Activated B cell treated with CpG ODN at 0.5 μM for 24 hours (primary cell): ENCODE results near the gene HOXD12. TPM values are rescaled to one million over a fixed set of nuclear protein-coding genes. Genes with fewer than 3 reads are reported as not detected.

Experiments
- ATAC-seq: fragments of 200-7000 bp; cut with Tn5 transposase; one replicate; pipeline ENCODE4 v1.10.0; 2021; ENCODE audit warnings: low read depth, mild to moderate bottlenecking, moderate library complexity
- CTCF ChIA-PET: fragments of 350-600 bp; sonication (Branson Sonifier 250); formaldehyde crosslinking; loops from one replicate; lab custom pipeline; 2021; ENCODE audit warnings: antibody characterized with exemption; lab: Charles Lee
- POLR2A ChIA-PET: fragments of 350-600 bp; sonication (Branson Sonifier 250); formaldehyde crosslinking; loops from one replicate; lab custom pipeline; 2021; ENCODE audit warnings: antibody characterized with exemption; lab: Charles Lee
- DNase-seq: peaks from one replicate; pipeline ENCODE4 v3.0.0; 2022
- H3K27ac Mint-ChIP-seq: one replicate; pipeline ENCODE4 v1.8.0; 2020; ENCODE audit warnings: mixed read lengths
- H3K27me3 Mint-ChIP-seq: one replicate; pipeline ENCODE4 v1.8.0; 2021; ENCODE audit warnings: mixed read lengths
- H3K36me3 Mint-ChIP-seq: one replicate; pipeline ENCODE4 v1.8.0; 2021; ENCODE audit warnings: low read depth, mixed read lengths
- H3K4me1 Mint-ChIP-seq: one replicate; pipeline ENCODE4 v1.8.0; 2021; ENCODE audit warnings: mixed read lengths
- H3K4me3 Mint-ChIP-seq: one replicate; pipeline ENCODE4 v1.8.0; 2020; ENCODE audit warnings: mild to moderate bottlenecking, mixed read lengths
- H3K9me3 Mint-ChIP-seq: one replicate; pipeline ENCODE4 v1.8.0; 2020; ENCODE audit warnings: mixed read lengths
- intact Hi-C: fragments of 100-400 bp; cut with micrococcal nuclease; formaldehyde crosslinking; loops from one replicate; pipeline ENCODE4 v1.15.1; 2024
- total RNA-seq: library from RNA; stranded (reverse); gene quantifications from 2 replicates; pipeline ENCODE4 v1.2.3, GENCODE V29; 2022
- TF ChIP-seq, protein P1 (sequence below): fragments of 200-600 bp; IDR thresholded peaks from one replicate; pipeline ENCODE4 v1.8.0; 2022; ENCODE audit warnings: antibody characterized with exemption, mild to moderate bottlenecking

Gene HOXD12
- total RNA-seq, 1 donor from 2014 or later, result not detected

DNA sequence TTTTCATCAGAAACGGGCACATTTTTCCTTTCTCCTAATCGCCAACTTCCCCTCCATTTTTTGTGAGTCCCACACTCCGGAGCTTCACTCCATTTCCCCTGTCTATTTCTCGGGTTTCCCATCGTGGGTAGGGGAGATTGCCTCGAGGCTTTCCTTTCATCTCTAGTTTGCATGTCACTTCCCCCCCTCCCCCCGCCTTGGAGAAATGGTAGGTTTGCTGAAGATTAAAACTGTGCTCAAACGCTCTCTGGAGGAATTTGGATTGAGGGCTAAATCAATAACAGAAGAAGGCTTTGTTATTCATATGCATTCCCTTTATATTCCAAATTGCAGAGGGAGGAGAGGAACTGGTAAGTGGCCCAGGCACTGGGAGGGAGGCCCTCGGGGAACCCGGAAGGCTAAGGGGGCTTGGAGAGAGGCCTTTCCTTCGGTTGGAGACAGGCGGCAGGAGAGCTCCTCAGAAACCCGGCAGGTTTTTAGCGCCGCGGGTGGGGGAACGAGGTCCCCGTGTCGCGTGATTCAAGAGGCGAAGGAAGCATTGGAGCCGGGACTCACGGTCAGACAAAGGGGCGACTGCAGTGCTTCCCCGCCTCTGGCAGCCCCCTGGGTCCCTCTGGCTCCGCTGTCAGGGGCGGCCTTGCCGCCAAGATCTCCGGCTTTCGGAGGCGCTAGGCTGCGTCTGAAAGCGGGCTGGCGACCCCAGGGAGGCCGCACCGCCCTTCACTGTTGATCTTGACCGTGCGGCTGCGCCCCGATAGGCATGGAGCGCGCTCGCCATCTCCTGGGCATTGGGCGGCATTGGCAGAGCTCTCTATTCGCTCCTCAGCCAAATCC is 2.4 kb upstream of the HOXD12 start:
- ChIA-PET CTCF (interaction anchor here (1.1 to 3.6 kb wide), 6 partner anchors 8 to 1398 kb away, joined by 3 to 53 read pairs (median 10); no protein-coding TSS in a partner anchor), POLR2A (no interaction called here)
- Mint-ChIP-seq H3K27ac (no peak overlapping the region), H3K36me3 (no peaks in the 10 kb centered on the region), H3K27me3 (peaks cover 77% of the 10 kb centered on the region), H3K4me1 (peaks cover 19% of the 10 kb centered on the region), H3K9me3 (no peaks in the 10 kb centered on the region), H3K4me3 (peak overlapping the region; percentile 76)
- TF ChIP-seq, protein P1, sequence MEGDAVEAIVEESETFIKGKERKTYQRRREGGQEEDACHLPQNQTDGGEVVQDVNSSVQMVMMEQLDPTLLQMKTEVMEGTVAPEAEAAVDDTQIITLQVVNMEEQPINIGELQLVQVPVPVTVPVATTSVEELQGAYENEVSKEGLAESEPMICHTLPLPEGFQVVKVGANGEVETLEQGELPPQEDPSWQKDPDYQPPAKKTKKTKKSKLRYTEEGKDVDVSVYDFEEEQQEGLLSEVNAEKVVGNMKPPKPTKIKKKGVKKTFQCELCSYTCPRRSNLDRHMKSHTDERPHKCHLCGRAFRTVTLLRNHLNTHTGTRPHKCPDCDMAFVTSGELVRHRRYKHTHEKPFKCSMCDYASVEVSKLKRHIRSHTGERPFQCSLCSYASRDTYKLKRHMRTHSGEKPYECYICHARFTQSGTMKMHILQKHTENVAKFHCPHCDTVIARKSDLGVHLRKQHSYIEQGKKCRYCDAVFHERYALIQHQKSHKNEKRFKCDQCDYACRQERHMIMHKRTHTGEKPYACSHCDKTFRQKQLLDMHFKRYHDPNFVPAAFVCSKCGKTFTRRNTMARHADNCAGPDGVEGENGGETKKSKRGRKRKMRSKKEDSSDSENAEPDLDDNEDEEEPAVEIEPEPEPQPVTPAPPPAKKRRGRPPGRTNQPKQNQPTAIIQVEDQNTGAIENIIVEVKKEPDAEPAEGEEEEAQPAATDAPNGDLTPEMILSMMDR, result no peak
- intact Hi-C loops, result loop anchor here (1.0 to 10.0 kb wide), 4 partner anchors 35 to 1062 kb away; no protein-coding TSS in a partner anchor
- ATAC-seq (peak; percentile 68), DNase-seq (peak; percentile 42)

DNA sequence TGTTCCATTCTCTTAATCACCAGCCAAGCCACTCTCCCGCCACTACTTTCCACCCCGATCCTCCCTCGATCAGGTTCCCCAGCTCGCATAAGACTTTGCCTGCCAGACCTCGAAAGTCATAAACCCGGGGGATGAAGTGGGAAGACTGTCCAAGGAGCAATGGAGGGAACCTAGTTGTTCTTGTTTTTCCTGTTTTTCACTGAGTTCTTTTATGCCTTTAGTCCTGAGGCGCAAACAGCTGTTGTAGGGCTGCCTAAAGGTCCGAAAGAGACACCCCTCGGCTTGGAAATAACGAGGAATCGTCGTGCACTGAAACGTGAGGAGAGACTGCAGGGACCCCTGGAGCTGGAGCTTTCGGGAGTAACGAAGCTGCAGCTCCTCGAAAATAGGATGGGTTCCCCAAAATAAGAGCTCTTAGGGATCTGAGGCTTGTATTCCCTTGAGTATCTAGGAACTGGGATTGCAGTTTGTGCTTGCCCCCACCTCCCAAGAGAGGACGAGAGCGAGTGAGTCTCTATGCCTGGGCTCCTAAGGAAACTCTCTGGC is 1.7 kb upstream of the HOXD12 start:
- no peaks in the 10 kb centered on the region for H3K36me3 Mint-ChIP-seq

DNA sequence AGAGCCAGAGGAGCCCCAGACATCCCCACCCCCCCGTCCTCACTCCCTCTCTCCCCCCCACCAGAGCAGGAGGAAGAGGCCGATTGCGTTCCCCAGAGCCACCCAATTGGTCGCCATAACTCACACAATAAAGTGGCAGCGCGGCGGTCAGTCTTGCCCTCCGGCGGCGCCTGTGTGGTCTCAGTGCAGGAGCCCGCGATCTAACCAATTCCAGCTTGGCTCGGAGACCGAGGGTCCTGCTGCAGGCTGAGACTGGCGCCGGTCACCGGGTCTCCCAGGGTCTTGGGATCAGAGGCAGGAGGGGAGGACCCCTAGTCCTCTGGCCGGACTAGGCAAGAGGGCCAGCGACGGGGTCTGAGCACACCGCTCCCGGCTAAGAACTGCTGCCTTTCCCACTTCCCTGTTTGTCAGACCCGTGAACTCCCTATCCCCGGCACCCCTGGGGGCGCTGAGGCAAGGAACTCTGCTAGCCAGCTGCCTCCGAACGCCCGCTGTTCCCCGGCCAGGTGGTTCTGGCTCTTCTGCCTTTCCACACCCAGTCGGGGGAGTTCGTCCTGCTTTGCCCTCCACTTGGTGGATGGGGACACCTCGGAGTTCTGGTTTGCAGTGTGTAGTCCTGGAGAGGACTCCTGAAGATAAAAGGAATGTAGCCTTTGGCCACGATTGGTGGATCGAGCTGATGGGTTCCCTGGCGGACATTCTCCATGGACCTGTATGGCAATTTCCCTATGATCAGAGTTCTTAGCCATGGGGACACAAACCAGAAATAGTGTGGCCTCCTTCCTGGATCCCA is 1.0 kb upstream of the HOXD12 start:
- no peak for DNase-seq
- Mint-ChIP-seq H3K4me1 (peaks cover 17% of the 10 kb centered on the region), H3K9me3 (no peaks in the 10 kb centered on the region), H3K27ac (no peak overlapping the region), H3K4me3 (no peak overlapping the region), H3K27me3 (peaks cover 82% of the 10 kb centered on the region), H3K36me3 (no peaks in the 10 kb centered on the region)
- ATAC-seq, result no peak
- CTCF ChIA-PET, result interaction anchor here (1.1 to 3.6 kb wide), 4 partner anchors 29 to 1399 kb away, joined by 4 to 53 read pairs (median 16); no protein-coding TSS in a partner anchor
- TF ChIP-seq, protein P1, result no peak
- intact Hi-C loops, result loop anchor here (5.0 to 10.0 kb wide), 2 partner anchors 34 to 1064 kb away; no protein-coding TSS in a partner anchor
- POLR2A ChIA-PET, result interaction anchor here (0.5 kb wide), 1 partner anchor 14 kb away, joined by 7 read pairs; no protein-coding TSS in a partner anchor

More for the DNA sequence above, 1.7 kb upstream of the HOXD12 start:
- Mint-ChIP-seq H3K4me3 (peak overlapping the region; percentile 76), H3K27me3 (peaks cover 83% of the 10 kb centered on the region), H3K9me3 (no peaks in the 10 kb centered on the region), H3K4me1 (peaks cover 19% of the 10 kb centered on the region), H3K27ac (no peak overlapping the region)
- DNase-seq, result no peak
- POLR2A ChIA-PET, result no interaction called here
- no peak for ATAC-seq
- CTCF ChIA-PET, result interaction anchor here (1.1 to 3.6 kb wide), 4 partner anchors 30 to 1398 kb away, joined by 4 to 53 read pairs (median 16); no protein-coding TSS in a partner anchor
- intact Hi-C loops, result loop anchor here (1.0 to 10.0 kb wide), 4 partner anchors 34 to 1063 kb away; no protein-coding TSS in a partner anchor
- TF ChIP-seq, protein P1, result no peak

DNA sequence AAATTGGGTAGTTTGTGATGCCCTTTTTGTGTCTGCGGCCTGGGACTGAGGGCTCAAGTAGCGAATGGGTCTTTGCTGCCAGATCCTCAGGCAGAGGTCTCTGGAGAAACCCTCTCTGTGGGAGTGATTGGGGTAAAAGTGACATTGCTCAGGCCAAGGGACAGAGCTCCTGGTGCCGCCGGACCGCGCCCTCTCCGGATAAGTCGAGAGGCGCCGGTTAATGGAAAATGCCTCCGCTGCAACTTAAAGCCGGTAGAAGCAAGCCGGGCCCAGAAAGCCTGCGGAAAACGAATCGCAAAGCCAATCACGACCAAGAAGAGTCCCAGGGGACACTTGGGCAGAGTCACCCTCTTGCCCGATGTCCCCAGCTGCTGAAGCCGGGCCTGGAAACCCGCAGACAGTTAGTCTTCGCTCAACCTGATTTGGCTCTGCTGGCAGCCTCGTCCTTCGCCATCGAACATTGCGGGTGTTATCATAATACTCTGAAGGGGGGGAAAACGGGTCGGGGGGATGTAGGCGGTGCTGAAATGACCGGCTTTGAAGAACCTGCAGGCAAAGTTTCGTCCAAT is 352 bp upstream of the HOXD12 start:
- CTCF ChIA-PET, result interaction anchor here (3.6 kb wide), 1 partner anchor 411 kb away, joined by 53 read pairs; no protein-coding TSS in a partner anchor
- POLR2A ChIA-PET, result no interaction called here
- H3K27ac Mint-ChIP-seq, result no peak overlapping the region
- H3K4me1 Mint-ChIP-seq, result peaks cover 15% of the 10 kb centered on the region
- DNase-seq (no peak), ATAC-seq (no peak)
- TF ChIP-seq, protein P1, result no peak
- no peak overlapping the region for H3K4me3 Mint-ChIP-seq
- H3K36me3 Mint-ChIP-seq, result no peaks in the 10 kb centered on the region
- H3K9me3 Mint-ChIP-seq, result no peaks in the 10 kb centered on the region
- peaks cover 81% of the 10 kb centered on the region for H3K27me3 Mint-ChIP-seq
- intact Hi-C loops, result loop anchor here (5.0 to 10.0 kb wide), 2 partner anchors 33 to 1064 kb away; no protein-coding TSS in a partner anchor
